Endometrium (tissue), 2 donors: ENCODE measurements around the gene ALG10.
"Not testable (repeated sequence)": the region's sequence is repeated elsewhere in the genome, so short reads cannot be mapped to it uniquely, and the experiment has no call there.

Experiments used
- FAIRE-seq: peaks from 2 replicates; lab custom pipeline; 2012; peaks lifted over from hg19 to GRCh38; lab: Jason Lieb, UNC
- donor health status: control.
- donor health status: control.

The ALG10 gene, protein sequence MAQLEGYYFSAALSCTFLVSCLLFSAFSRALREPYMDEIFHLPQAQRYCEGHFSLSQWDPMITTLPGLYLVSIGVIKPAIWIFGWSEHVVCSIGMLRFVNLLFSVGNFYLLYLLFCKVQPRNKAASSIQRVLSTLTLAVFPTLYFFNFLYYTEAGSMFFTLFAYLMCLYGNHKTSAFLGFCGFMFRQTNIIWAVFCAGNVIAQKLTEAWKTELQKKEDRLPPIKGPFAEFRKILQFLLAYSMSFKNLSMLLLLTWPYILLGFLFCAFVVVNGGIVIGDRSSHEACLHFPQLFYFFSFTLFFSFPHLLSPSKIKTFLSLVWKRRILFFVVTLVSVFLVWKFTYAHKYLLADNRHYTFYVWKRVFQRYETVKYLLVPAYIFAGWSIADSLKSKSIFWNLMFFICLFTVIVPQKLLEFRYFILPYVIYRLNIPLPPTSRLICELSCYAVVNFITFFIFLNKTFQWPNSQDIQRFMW

DNA sequence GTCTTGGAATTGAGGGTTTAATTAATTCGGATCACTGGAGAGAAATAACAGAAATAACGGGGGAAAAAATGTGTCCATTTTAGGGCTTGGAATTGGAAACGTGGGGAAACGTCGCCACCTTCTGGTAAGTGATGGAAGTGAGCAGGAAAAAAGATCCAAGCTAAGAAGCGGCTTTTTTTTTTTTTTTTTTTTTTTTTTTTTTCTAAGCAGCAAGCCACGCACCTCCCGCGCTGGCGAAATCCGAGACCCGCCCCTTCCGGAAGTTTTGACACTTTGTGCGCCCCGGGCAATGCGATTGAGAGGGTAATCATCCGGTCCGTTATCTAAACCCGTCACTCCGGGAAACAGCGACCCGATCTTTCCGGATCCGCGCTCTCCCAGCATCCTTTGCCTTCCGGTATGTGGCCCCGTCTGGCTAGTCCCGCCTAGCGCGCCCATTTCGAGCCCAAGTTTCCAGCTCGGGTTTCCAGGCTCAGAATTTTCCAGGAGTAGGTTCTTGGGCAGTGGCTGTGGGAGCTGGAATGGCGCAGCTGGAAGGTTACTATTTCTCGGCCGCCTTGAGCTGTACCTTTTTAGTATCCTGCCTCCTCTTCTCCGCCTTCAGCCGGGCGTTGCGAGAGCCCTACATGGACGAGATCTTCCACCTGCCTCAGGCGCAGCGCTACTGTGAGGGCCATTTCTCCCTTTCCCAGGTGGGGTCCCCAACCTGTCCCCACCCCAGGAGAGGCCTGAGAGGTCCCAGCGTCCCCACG lies at the start of gene ALG10:
ALG10 (plus strand) TSS at position 418 of the 752 bp plus-strand sequence; CDS start at position 522, 104 bp downstream.
- peak; percentile 99 for FAIRE-seq

DNA sequence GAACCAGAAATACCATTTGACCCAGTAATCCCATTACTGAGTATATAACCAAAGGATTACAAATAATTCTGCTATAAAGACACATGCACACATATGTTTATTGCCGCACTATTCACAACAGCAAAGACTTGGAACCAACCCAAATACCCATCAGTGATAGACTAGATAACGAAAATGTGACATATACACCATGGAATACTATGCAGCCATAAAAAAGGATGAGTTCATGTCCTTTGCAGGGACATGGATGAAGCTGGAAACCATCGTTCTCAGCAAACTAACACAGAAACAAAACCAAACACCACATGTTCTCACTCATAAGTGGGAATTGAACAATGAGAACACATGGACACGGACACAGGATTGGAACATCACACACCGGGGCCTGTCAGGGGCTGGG lies 49.4 kb upstream of the ALG10 start:
- FAIRE-seq: not testable (repeated sequence)

DNA sequence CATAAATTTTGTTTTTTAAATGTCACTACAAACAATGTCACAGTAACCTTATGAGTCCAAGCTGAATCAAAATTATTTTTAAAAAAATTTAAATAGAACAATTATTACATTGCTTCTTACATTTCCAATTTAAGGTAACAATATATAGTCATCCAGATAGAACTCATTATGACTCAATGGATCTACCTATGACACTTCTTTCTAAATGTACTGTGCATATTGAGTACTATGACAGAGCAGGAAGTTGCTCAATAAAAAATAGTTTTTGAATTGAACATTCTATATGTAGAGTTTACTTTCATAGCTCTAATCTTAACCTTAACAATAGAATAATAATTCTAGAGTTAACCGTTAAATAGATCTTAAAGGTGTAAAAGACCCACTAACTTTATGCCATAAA lies 44.4 kb upstream of the ALG10 start:
- FAIRE-seq: no peak

- FAIRE-seq: no peak
Measured at GRCh38 chr12:33988197-33988805, 34.0 kb upstream of the ALG10 start.

- FAIRE-seq: no peak
Measured at GRCh38 chr12:33988913-33989312, 33.4 kb upstream of the ALG10 start.

GRCh38 chr12:33994857-33995808 lies 27.2 kb upstream of the ALG10 start:
- FAIRE-seq: no peak

GRCh38 chr12:34008835-34009234 lies 13.5 kb upstream of the ALG10 start:
- FAIRE-seq: not testable (repeated sequence)

- FAIRE-seq: no peak
Measured at GRCh38 chr12:34016361-34016760, 5.9 kb upstream of the ALG10 start.

DNA sequence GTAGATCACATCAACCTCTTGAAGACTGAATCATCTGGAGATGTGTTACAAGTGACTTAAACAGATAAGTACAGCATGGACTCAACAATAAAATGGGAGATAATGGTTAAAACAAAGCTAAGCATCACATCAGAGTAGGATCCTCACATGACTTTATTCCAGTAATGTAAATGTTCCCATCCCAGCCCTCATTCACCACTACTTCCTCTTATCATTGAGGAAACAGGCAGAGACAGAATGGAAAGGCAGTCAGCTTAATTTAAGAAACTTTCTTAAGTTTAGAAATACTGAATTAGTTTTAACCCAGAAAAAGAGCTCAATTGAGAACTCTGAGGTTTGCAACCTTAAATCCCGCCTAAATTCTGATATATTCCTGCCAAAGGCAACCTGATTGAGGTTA lies 1.2 kb upstream of the ALG10 start:
- no peak for FAIRE-seq

- FAIRE-seq: not testable (repeated sequence)
Measured at GRCh38 chr12:34027661-34028060, 5.4 kb downstream of the ALG10 start.

DNA sequence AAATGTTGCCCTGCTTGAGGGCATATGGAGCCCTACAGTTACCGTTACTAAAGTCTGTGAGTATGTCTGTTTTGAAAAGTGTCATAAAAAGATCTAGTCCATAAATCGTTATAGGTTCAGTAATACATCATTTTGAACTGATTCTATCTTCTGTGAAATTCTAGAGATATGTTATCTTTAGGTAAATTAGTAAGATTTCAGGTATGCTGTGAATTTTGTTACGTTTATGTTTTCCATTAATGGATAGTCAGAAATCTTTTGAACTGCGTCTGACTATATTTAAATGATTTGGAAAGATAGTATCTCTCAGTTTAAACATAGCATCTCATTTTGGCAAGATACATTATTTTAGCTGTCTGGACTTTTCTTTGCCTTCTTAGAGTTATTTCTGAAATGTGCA lies 8.3 kb downstream of the ALG10 start:
- FAIRE-seq: no peak

GRCh38 chr12:34033628-34034296 lies 11.5 kb downstream of the ALG10 start:
- FAIRE-seq: peak; percentile 95

GRCh38 chr12:34038357-34038756 lies 16.1 kb downstream of the ALG10 start:
- FAIRE-seq: peak; percentile 61

DNA sequence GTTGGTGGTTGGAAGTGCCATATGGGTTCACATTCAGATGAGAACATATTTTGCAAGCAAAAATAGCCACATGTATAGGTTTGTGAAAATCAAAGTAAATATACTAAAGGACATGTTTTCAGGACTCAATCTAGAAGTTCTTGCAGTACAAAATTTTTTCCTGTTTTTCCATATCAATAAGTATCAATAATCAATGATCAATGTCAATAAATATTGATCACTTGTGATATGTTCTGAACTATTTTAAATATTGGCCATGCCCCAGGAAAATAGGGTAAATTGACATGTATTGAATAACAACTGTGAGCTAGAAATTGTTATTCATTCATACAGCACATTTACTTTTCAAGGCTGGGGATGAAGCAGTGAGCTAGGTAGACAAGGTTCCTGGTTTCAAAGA lies 24.3 kb downstream of the ALG10 start:
- no peak for FAIRE-seq

GRCh38 chr12:34047855-34048254 lies 25.6 kb downstream of the ALG10 start:
- not testable (repeated sequence) for FAIRE-seq

DNA sequence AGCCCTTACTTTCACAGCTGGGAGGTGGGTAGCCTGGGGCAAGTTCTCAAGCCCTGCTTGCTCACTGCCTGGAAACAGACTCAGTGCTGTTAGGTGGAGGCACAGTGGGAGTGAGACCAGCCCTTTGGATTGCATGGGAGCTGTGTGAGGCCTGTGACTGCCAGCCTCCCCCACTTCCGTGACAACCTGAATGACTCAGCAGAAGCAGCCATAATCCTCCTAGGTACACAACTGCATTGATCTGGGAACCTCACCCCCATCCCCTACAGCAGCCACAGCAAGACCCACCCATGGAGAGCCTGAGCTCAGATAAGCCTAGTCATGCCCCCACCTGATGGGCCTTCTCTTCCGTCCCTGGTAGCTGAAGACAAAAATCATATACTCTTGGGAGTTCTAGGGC lies 26.4 kb downstream of the ALG10 start:
- FAIRE-seq: no peak

GRCh38 chr12:34051486-34051885 lies 29.2 kb downstream of the ALG10 start:
- FAIRE-seq: peak; percentile 29

- no peak for FAIRE-seq
Measured at GRCh38 chr12:34054938-34055337, 32.6 kb downstream of the ALG10 start.
